Activated CD4-positive, alpha-beta T cell treated with anti-CD3 and anti-CD28 coated beads, Interleukin-2, Interleukin-6, amounts not matched to agents 100 ng/mL and 50 ng/mL, durations not matched to agents 16 hours and 8 hours (primary cell): Measurements from ENCODE around the gene LTBP2.
"Not testable (repeated sequence)": the region's sequence is repeated elsewhere in the genome, so short reads cannot be mapped to it uniquely, and the experiment has no call there.

Source experiments
- DNase-seq: peaks from one replicate; pipeline ENCODE4 v3.0.0-alpha.2; 2020

LTBP2 gene

DNA sequence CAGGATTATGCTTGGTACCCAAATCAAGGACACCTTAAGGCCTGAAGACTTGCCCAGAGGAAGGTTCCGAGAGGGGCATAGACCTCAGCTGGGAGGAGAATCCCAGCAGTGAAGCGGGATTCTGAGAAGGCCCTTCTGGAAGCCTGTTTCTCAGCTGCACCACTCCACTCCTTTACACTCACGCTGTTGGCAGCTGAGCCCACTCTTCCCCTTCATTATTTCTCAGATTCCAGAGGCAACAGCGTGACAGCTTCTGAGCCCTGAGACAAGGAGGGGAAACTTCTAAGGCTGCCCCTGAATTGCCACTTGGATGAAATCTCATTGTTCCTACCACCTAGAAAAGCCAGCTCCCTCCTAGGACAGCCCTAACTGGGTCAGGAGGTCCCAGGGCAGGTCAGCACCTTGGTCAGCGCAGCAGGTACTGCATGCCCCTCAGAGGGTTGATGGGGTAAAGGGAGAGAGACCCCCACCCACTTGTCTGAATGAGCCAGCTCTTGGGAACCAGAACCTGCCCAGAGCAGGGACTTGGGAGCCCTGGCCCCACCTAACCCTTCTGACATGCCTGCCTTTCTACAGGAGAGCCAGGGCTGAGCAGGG is 64.6 kb downstream of the LTBP2 start:
- DNase-seq = no peak

DNA sequence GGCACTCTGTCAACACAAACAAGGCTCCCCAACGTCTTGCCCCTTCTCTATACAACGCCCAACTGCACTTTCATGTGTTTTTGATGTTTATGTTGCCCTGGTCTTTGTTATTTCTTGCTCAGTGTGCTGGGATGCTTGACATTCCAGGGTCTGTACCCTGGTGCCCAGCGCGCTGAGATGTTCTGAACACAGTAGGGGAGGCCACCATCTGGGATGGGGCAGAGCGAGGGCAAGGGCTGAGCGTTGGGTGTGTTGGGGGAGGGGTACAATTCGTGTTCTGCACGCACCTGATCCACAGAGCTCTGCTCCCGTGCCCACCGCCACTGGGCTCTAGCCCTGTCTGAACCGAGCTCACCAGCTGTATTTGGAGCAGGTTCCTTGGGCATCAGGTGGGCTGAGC is 65.6 kb downstream of the LTBP2 start:
- no peak for DNase-seq

DNA sequence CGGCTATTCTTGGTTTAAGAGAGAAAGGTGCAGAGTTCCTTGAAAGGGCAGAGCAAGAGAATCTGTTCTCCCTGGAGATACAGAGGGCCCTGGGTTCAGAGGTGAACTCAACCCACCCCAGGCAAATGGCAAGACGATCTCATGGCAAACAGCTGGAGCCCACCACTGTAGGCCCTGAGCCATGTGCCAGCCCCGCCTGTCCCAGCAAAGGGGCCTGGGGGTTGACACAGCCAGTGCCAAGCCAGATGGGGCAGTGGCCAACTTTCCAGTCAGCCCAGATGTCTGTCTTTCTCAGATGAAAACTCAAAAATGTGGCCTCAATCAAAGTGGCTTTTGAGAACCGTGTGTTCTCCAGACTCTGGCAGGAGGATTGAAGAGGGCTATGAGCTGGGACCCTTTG is 66.7 kb downstream of the LTBP2 start:
- DNase-seq = no peak

- DNase-seq = no peak
These were observed 68.1 kb downstream of the LTBP2 start for GRCh38 chr14:74543771-74544438.

DNA sequence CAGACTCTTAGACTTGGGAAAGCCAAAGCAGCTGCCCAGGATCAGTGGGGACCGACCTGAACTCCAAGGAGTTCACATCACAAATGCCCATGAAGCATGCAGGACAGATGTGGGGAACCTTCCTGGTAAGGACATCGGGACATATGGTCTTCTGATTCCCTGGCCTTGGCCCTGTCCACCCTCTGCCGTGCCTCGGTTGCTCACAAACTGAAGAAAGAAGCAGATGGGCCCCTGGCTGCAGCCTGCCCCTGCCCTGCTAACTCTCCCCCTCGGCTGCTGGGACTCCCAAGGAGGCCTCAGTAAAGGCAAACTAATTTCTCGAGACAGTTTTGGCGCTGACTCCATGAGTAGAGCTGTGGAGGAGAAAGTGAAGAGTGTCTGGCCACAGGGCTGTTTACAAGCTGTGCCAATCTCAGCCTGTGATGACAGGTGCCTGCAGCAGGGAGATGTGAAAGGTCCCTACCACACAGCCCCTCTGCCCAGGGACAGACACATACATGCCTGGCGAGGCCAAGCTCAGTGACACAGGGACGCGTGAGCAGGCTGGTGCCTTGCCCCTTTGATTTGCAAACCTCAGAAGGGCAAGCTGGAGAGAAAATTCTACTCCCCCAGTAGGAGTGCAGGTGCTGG is 69.9 kb downstream of the LTBP2 start:
- DNase-seq = no peak

DNA sequence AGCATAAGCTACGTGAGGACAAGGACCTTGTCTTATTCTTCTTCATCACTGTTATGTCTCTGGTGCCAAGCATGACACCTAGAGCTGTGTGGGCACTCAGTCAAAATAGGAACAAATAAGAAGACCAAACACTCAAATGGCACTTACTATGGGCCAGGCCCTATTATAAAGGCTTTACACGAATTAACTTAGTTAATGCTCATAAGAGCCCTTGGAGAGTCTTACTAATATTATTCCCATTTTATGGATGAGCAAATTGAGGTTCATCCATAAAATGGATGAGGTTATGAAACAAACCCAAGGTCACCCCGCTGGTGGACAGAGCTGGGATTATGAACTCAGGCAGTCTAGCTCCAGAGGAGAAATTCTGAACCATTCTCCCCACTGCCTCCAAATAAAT is 70.8 kb downstream of the LTBP2 start:
- DNase-seq = no peak

- DNase-seq = no peak
These were observed 72.5 kb downstream of the LTBP2 start for GRCh38 chr14:74539503-74539902.

DNA sequence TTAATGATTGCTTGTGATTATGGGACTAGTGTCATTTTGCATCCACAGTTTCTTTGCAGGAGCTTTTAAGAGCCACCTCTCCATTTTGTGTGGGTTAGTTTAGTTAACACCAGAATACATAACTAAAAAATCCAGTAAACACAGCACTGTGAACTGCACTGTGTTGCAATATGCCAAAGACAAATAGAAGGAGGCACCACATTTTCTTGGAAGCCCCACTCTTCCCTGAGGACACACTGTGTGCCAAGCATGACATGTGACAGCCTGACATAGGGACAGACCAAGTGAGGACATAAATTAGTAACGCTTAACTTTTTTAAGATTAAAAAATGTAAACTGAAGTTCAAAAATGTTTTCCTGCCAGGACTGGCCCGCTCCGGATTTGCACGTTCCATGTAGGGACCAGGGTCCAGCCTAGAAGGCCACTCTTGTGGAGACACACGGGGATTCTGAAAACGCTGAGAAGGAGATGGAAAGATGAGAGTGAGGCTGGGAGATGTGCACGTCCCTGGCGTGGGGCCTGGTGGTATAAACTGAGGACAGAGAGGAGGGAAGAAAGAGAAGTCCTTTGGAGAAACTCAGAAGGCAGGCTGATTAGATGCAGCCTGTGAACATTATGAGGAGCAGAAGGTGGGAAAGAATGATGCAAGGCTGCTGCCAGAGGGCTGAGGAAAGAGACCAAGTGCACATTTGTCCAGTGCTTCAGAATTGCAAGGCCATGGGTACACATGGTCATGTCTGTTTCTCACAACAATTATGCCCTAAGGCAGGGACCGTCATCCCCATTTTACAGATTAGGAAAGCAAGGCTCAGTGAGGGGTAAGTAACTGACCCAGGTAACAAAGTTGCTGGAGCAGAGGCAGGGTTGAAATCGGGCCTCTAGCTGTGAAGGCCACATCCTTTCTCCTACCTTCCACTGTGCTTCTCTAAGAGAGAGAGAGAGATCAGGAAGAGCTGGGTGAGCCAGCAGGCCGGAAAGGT is 73.3 kb downstream of the LTBP2 start:
- DNase-seq = no peak

GRCh38 chr14:74536336-74536735 is 75.7 kb downstream of the LTBP2 start:
- not testable (repeated sequence) for DNase-seq

- DNase-seq = no peak
These were observed 76.2 kb downstream of the LTBP2 start for GRCh38 chr14:74535756-74536325.

- no peak for DNase-seq
These were observed 78.5 kb downstream of the LTBP2 start for GRCh38 chr14:74533576-74533975.

DNA sequence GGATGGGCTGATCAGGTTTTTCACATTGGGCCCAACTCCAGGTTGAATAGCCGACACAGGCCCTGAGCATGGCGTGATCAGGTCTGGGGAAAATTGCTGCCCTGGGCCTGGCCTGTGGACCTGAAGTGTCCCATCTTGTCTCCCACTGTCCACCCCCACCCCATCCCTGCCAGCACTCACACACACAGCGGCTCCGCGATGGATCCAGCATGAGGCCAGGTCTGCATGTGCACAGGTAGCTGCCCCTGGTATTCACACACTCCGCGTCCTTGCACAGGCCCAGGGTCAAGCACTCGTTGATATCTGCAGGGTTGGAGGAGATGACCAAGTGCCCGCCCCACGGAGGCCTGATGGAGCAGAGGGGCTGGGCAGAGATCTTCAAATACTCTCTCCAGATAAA is 79.8 kb downstream of the LTBP2 start:
- DNase-seq = no peak

DNA sequence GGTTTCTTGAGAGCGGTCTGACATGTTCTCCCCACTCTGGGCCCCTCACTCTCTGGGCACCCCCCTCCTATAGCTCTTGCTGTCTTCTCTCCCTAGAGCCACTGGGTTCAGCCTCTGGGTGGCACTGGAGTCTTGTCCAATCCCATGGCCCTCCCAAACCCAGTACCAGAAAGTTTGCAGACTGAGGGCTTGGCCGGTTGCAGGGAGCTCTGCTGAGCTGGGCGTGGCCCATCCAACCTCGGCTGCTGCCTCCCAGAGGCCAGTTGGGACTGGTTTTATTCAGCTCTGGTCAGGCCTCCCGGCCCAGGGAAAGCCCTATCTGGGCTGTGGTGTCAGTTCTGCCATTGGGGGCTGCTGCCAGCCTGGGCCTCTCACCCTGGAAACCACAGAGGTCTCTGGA is 80.6 kb downstream of the LTBP2 start:
- no peak for DNase-seq

DNA sequence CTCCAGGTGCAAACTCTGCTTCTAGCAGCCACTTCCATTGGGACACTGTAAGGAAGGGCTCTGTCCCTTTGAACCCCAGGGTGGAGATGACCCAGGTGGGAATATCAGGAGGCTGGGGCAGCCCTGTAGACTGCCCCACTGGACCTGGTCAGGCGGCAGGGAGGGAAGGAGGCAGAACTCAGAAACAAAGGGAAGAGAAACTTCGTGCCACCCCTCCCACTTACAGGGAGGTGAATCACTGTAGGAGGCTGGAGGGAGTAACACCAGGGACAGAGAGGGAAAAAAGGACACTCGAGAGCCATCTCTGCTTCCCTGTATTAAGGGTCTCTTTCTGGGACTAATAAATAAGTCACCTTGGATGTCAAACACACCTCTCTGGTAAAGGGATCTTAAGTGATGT is 81.0 kb downstream of the LTBP2 start:
- no peak for DNase-seq

GRCh38 chr14:74528886-74529285 is 83.2 kb downstream of the LTBP2 start:
- no peak for DNase-seq

DNA sequence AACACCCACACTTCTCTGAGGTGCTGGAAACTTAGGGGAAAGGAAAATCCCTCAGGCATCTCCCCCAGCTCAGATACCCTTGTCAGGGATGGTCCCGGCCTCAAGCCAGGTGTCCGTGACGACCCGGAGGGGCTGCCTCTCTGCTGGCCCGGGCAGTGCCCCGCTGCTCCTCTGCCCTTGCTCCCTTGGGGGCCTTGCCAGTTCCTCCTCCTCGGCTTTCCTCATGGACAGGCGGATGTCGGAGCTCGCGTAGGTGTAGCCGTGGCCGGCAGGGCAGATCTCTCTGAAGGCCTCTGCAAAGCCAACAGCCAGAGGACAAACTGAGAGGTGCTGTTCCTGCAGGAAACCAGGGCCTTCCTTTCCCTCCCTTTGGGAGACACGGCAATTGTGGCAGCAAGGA is 83.6 kb downstream of the LTBP2 start:
- DNase-seq = no peak

GRCh38 chr14:74527736-74528280 is 84.2 kb downstream of the LTBP2 start:
- no peak for DNase-seq

DNA sequence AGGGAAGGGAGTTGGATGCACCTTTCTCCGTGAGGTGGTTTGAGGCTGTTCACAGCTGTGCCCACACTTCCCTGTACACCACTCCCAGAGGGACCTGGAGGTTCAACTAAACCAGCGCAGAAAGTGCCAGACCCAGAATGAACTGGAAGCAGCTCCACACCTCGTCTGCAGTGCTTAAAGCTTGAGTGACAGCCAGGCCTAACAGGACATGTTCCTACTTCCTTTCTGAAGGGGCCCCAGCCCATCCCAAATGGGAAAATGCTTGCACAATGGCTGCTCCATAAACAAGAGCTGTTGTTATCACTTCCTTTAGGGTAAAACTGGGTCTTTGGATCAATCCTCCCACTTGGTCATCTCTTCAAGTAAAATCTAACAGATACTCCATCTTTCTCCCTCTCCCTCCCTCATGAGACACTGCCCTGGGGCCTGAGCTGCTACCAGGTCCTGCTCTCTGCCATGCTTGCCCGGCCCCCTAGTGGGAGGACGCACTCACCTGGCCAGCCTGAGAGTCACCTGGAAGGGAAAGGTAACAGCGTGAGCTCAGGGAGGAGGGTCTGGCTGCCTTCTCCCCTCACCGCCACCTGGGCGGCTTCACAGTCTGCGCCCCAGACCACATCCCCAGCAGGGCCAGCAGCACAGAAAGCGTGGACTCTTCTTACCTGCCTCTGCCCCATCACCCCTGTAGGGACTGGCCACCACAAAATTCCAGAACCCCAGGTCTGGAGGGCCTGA is 85.0 kb downstream of the LTBP2 start:
- DNase-seq = no peak

DNA sequence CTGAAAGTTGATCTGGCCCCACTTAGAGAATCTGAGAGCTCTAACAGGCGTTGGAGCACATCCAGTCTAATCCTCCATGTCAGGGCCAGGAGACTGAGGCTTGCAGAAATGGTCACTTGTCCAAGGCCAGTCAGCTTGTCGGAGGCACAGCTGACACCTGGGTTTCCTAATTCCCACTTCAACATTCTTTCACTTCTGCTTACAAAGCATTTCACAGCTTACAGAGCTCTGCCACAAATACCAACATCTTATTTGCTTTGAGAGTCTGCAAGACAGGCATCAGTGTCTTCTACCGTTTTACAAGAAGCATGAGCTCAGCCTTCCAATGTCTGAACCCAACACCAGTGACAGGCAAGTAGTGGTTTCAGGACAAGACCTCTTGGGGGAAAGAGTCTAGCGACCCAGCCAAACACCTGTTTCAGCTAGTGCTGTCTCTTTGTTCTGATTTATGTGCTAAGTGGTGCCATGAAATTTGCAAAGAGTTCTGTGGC is 86.6 kb downstream of the LTBP2 start:
- DNase-seq = no peak

GRCh38 chr14:74524812-74525135 is 87.3 kb downstream of the LTBP2 start:
- no peak for DNase-seq

DNA sequence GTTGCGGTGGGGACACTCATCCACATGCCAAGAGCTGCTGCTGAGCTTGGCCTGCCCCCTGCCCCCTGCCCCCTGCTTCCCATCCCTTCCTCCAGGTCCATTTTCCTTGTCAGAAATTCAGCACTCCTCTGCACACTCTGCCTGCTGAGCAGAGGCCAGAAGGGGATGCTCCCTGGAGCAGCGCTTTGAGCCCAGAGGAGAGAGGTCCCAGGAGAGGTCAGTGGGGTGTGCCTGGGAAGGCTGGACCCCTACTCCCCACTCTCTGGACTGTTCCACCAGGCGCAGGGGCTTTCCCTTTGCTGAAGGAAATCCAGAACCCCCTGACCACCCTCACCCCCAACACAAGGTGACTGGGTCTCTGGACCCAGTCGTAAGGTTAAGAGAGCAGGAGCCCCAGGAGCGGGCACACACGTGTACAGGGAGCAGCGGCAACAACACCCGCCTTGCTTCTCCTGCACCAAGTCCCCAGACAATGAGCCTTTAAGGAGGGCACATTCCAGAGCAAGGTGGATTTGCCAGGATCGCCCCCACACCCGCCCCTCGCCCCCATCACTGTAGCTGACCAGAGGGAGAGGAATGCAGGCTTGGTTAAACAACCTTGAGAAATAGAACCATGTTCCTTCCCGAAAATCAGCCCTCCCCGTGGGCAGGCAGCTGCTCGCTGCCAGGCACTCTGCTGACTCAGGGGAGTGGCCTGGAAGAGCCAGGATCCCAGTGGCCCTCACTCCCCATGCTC is 87.8 kb downstream of the LTBP2 start:
- DNase-seq = no peak
